T47D (cell line): ENCODE measurements around the gene MAGEC3.

Source experiments
- DNase-seq, 2 experiments: peaks; one replicate each; pipeline versions ENCODE4 v3.0.0 to v3.0.0-alpha.2; 2011 to 2012; ENCODE audit warnings: low read depth in 1 of 2, low spot score in 1 of 2
- JUND ChIP-seq: IDR thresholded peaks from 2 replicates; pipeline ENCODE4 v1.6.1; 2012; ENCODE audit warnings: low read depth
- in situ Hi-C: cut with HindIII; loops from 2 replicates; pipeline ENCODE4 v1.10.0; 2016; ENCODE audit warnings: low sequenced_read_pairs, low pct_unique_long_range_greater_than_20kb

The MAGEC3 gene

GRCh38 chrX:141903400-141904155, 65.5 kb downstream of the MAGEC3 start, which contains the start of gene MAGEC1:
Gene MAGEC1, plus strand, starts transcription at chrX:141903894. Its CDS starts 1,179 bp downstream, at chrX:141905073.
- no peak for DNase-seq
- TF ChIP-seq JUND = no peak
- in situ Hi-C loops = no loop called here

GRCh38 chrX:141904262-141904661, 66.1 kb downstream of the MAGEC3 start:
- in situ Hi-C loops = no loop called here
- TF ChIP-seq JUND = no peak
- no peak for DNase-seq

- no peak for DNase-seq
- in situ Hi-C loops = no loop called here
- TF ChIP-seq JUND = no peak
These were observed 79.7 kb downstream of the MAGEC3 start for GRCh38 chrX:141917801-141918200.

- DNase-seq = no peak
- TF ChIP-seq JUND = no peak
- in situ Hi-C loops = no loop called here
These were observed 86.2 kb downstream of the MAGEC3 start for GRCh38 chrX:141924293-141924692.

- in situ Hi-C loops = no loop called here
- no peak for DNase-seq
- no peak for TF ChIP-seq JUND
These were observed 90.3 kb downstream of the MAGEC3 start for GRCh38 chrX:141928432-141928831.

GRCh38 chrX:141934059-141934641, 96.0 kb downstream of the MAGEC3 start:
- in situ Hi-C loops = no loop called here
- no peak for TF ChIP-seq JUND
- no peak for DNase-seq

GRCh38 chrX:141935645-141936044, 97.5 kb downstream of the MAGEC3 start:
- no peak for DNase-seq
- TF ChIP-seq JUND = no peak
- in situ Hi-C loops = no loop called here

GRCh38 chrX:141936080-141936479, 98.0 kb downstream of the MAGEC3 start:
- peak in 1 of 2 experiments; percentile 35 for DNase-seq
- in situ Hi-C loops = no loop called here
- no peak for TF ChIP-seq JUND

- in situ Hi-C loops = no loop called here
- no peak for TF ChIP-seq JUND
- DNase-seq = no peak
These were observed 103.1 kb downstream of the MAGEC3 start for GRCh38 chrX:141941234-141941633.

- peak; percentile 31; the same call in 1 of the 2 replicates for TF ChIP-seq JUND
- in situ Hi-C loops = no loop called here
- DNase-seq = peak in 1 of 2 experiments; percentile 61
These were observed 107.3 kb downstream of the MAGEC3 start for GRCh38 chrX:141945426-141945825.

GRCh38 chrX:141947350-141947749, 109.2 kb downstream of the MAGEC3 start:
- TF ChIP-seq JUND = no peak
- in situ Hi-C loops = no loop called here
- no peak for DNase-seq
